ENCODE results near the gene FAM107A.
A peak's percentile ranks its signal among the peaks of the same experiment; 100 is the strongest.

Gene FAM107A

GRCh38 chr3:58534592-58535494 is 42.3 kb downstream of the FAM107A start:
- DNase-seq (ENCODE audit: low read depth) = no peak
- H3K4me3 ChIP-seq (ENCODE audit: low read length) = no peak overlapping the region
- TF ChIP-seq CTCF (IDR thresholded peaks at IDR 0.05; ENCODE audit: insufficient read depth, low read depth, low read length, missing control alignments) = no peak

- no peak overlapping the region for H3K4me3 ChIP-seq (ENCODE audit: low read length)
- TF ChIP-seq CTCF (IDR thresholded peaks at IDR 0.05; ENCODE audit: insufficient read depth, low read depth, low read length, missing control alignments) = peak; percentile 96
- DNase-seq (ENCODE audit: low read depth) = peak; percentile 78
These were observed 44.4 kb downstream of the FAM107A start for GRCh38 chr3:58532794-58533220.

GRCh38 chr3:58531956-58532355 is 45.2 kb downstream of the FAM107A start:
- TF ChIP-seq CTCF (IDR thresholded peaks at IDR 0.05; ENCODE audit: insufficient read depth, low read depth, low read length, missing control alignments) = peak; percentile 32

GRCh38 chr3:58531555-58531954 is 45.6 kb downstream of the FAM107A start:
- TF ChIP-seq CTCF (IDR thresholded peaks at IDR 0.05; ENCODE audit: insufficient read depth, low read depth, low read length, missing control alignments) = no peak
- DNase-seq (ENCODE audit: low read depth) = no peak
- H3K4me3 ChIP-seq (ENCODE audit: low read length) = no peak overlapping the region

More at GRCh38 chr3:58531956-58532355, 45.2 kb downstream of the FAM107A start:
- DNase-seq (ENCODE audit: low read depth) = peak; percentile 44
- no peak overlapping the region for H3K4me3 ChIP-seq (ENCODE audit: low read length)

- TF ChIP-seq CTCF (IDR thresholded peaks at IDR 0.05; ENCODE audit: insufficient read depth, low read depth, low read length, missing control alignments) = no peak
- no peak overlapping the region for H3K4me3 ChIP-seq (ENCODE audit: low read length)
- no peak for DNase-seq (ENCODE audit: low read depth)
These were observed 46.8 kb downstream of the FAM107A start for GRCh38 chr3:58530354-58530865.

GRCh38 chr3:58529516-58530353 is 47.5 kb downstream of the FAM107A start:
- no peak overlapping the region for H3K4me3 ChIP-seq (ENCODE audit: low read length)
- DNase-seq (ENCODE audit: low read depth) = no peak
- TF ChIP-seq CTCF (IDR thresholded peaks at IDR 0.05; ENCODE audit: insufficient read depth, low read depth, low read length, missing control alignments) = no peak

Measured in epithelial cell of esophagus (primary cell).